ENCODE results near the gene INTS14.
A peak's percentile ranks its signal among the peaks of the same experiment; 100 is the strongest.

- peak; percentile 9 to 77 for TF ChIP-seq POLR2A (IDR thresholded peaks at IDR 0.05)
- TF ChIP-seq, protein P1, sequence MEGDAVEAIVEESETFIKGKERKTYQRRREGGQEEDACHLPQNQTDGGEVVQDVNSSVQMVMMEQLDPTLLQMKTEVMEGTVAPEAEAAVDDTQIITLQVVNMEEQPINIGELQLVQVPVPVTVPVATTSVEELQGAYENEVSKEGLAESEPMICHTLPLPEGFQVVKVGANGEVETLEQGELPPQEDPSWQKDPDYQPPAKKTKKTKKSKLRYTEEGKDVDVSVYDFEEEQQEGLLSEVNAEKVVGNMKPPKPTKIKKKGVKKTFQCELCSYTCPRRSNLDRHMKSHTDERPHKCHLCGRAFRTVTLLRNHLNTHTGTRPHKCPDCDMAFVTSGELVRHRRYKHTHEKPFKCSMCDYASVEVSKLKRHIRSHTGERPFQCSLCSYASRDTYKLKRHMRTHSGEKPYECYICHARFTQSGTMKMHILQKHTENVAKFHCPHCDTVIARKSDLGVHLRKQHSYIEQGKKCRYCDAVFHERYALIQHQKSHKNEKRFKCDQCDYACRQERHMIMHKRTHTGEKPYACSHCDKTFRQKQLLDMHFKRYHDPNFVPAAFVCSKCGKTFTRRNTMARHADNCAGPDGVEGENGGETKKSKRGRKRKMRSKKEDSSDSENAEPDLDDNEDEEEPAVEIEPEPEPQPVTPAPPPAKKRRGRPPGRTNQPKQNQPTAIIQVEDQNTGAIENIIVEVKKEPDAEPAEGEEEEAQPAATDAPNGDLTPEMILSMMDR (IDR thresholded peaks at IDR 0.05) = peak in 4 of 6 experiments; percentile 35 to 65 (median 39)
Measured at GRCh38 chr15:65610871-65611718, at the start of gene INTS14.

All from thyroid gland (tissue), 4 donors.